Measurements from ENCODE around the gene SULT1E1. TPM values are rescaled to one million over a fixed set of nuclear protein-coding genes. Genes with fewer than 3 reads are reported as not detected.

SULT1E1 gene
- total and polyA plus RNA-seq, 7 donors: 0.05 TPM; not detected in 6

GRCh38 chr4:69843301-69843700, 16.6 kb downstream of the SULT1E1 start:
- Histone ChIP-seq H3K27ac (no peak overlapping the region), H3K36me3 (ENCODE audit: insufficient read depth in 1 of 2, low read depth in 1 of 2) (no peaks in the 10 kb centered on the region), H3K9me3 (no peaks in the 10 kb centered on the region), H3K4me3 (no peak overlapping the region), H3K27me3 (ENCODE audit: insufficient read depth in 3 of 3, low read length in 2 of 3) (no peaks in the 10 kb centered on the region), H3K4me1 (no peaks in the 10 kb centered on the region)
- intact Hi-C loops (cut with DNase I): no loop called here
- ATAC-seq (no peak), DNase-seq (no peak)
- no peak for TF ChIP-seq CTCF (IDR thresholded peaks at IDR 0.05)
- WGBS, 3 donors: 0% methylated on average over 1 of the region's 1 CpG

- 75 to 83% (median 78%) methylated on average over 2 of the region's 2 CpGs for WGBS, 3 donors
- no peak for DNase-seq
- Histone ChIP-seq H3K4me1 (no peaks in the 10 kb centered on the region), H3K36me3 (ENCODE audit: insufficient read depth in 1 of 2, low read depth in 1 of 2) (no peaks in the 10 kb centered on the region), H3K27me3 (ENCODE audit: insufficient read depth in 3 of 3, low read length in 2 of 3) (no peaks in the 10 kb centered on the region), H3K27ac (no peak overlapping the region), H3K9me3 (no peaks in the 10 kb centered on the region), H3K4me3 (no peak overlapping the region)
- TF ChIP-seq CTCF (IDR thresholded peaks at IDR 0.05): no peak
- no peak for ATAC-seq
- intact Hi-C loops (cut with DNase I): no loop called here
These were observed 21.0 kb downstream of the SULT1E1 start for GRCh38 chr4:69838977-69839376.

GRCh38 chr4:69836287-69836686, 23.7 kb downstream of the SULT1E1 start:
- H3K4me3 ChIP-seq: no peak overlapping the region
- H3K4me1 ChIP-seq: no peaks in the 10 kb centered on the region
- intact Hi-C loops (cut with DNase I): no loop called here
- no peaks in the 10 kb centered on the region for H3K27me3 ChIP-seq (ENCODE audit: insufficient read depth in 3 of 3, low read length in 2 of 3)
- ATAC-seq (no peak), DNase-seq (no peak)
- H3K9me3 ChIP-seq: no peaks in the 10 kb centered on the region
- no peak overlapping the region for H3K27ac ChIP-seq
- TF ChIP-seq CTCF (IDR thresholded peaks at IDR 0.05): no peak
- H3K36me3 ChIP-seq (ENCODE audit: insufficient read depth in 1 of 2, low read depth in 1 of 2): no peaks in the 10 kb centered on the region

GRCh38 chr4:69835766-69836165, 24.2 kb downstream of the SULT1E1 start:
- Histone ChIP-seq H3K4me3 (no peak overlapping the region), H3K9me3 (no peaks in the 10 kb centered on the region)
- 81 to 89% (median 83%) methylated on average over 1 of the region's 1 CpG for WGBS, 3 donors

More at GRCh38 chr4:69835766-69836165, 24.2 kb downstream of the SULT1E1 start:
- ATAC-seq (no peak), DNase-seq (no peak)
- Histone ChIP-seq H3K27me3 (ENCODE audit: insufficient read depth in 3 of 3, low read length in 2 of 3) (no peaks in the 10 kb centered on the region), H3K4me1 (no peaks in the 10 kb centered on the region), H3K27ac (no peak overlapping the region), H3K36me3 (ENCODE audit: insufficient read depth in 1 of 2, low read depth in 1 of 2) (no peaks in the 10 kb centered on the region)
- intact Hi-C loops (cut with DNase I): no loop called here
- no peak for TF ChIP-seq CTCF (IDR thresholded peaks at IDR 0.05)
